Left forelimb (tissue), 1 donor: ENCODE measurements around the gene DMAP1.
A peak's percentile ranks its signal among the peaks of the same experiment; 100 is the strongest.
"Not testable (repeated sequence)": the region's sequence is repeated elsewhere in the genome, so short reads cannot be mapped to it uniquely, and the experiment has no call there.

Source experiments
- DNase-seq: peaks from one replicate; pipeline ENCODE4 v3.0.0-alpha.2; 2018; ENCODE audit warnings: low spot score

DMAP1 gene

GRCh38 chr1:44213222-44214112 is at the start of gene DMAP1:
TSS of gene DMAP1 (plus strand) at chr1:44213471. CDS start at chr1:44213754, 283 bp downstream.
- peak; percentile 92 for DNase-seq

GRCh38 chr1:44168520-44169098 is 44.7 kb upstream of the DMAP1 start:
- DNase-seq: no peak

DNA sequence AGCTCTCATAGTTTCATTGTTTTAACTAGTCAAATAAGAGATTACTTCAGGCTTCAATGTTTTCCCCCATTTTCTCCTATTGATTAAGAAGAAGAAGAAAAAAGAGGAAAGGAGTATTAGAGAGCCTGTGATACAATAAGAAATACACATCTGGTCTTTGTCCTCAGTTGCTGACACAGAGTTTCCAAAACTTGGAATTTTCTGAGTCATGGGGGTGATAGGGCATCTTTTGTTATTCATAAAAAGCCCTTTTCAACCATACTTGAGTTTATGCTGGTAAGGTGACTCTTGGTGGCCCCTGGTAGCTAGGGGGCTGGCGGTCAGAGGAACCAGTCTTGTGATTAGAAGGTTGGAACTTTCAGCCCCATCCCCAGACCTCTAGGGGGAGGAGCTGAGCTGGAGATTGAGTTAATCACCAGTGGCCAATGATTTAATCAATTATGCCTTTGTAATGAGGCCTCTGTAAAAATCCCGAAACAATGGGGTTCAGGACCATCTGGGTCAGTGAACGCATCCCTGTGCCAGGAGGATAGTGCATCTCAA is 42.9 kb upstream of the DMAP1 start:
- no peak for DNase-seq

- no peak for DNase-seq
Observed at GRCh38 chr1:44174630-44175029, 38.6 kb upstream of the DMAP1 start.

- DNase-seq: no peak
Observed at GRCh38 chr1:44200336-44200735, 12.9 kb upstream of the DMAP1 start.

GRCh38 chr1:44206545-44206944 is 6.7 kb upstream of the DMAP1 start:
- not testable (repeated sequence) for DNase-seq

- DNase-seq: no peak
Observed at GRCh38 chr1:44208226-44208625, 5.0 kb upstream of the DMAP1 start.

DNA sequence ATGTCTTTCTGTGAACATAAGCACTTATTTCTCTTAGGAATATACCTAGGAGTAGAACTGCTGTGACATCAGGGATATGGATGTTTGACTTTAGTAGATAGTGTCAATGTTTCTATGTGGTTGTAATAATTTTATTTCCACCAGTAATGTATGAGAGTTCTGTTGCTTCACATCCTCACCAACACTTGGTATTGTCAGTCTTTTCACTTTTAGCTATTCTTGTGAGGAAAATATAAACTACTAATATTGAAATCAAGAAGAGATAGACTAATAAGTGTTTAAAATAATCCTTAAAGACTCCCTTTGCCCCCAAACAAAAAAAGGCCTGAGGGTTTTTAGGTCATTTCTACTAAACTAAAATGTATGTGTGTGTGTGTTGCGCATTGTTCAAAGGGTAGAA is 2.7 kb upstream of the DMAP1 start:
- no peak for DNase-seq

- DNase-seq: no peak
Observed at GRCh38 chr1:44212355-44213221, 683 bp upstream of the DMAP1 start.

GRCh38 chr1:44217809-44218410 is 4.6 kb downstream of the DMAP1 start:
- peak; percentile 75 for DNase-seq

GRCh38 chr1:44218503-44219300 is 5.4 kb downstream of the DMAP1 start:
- no peak for DNase-seq

GRCh38 chr1:44219301-44219626 is 6.0 kb downstream of the DMAP1 start:
- no peak for DNase-seq

DNA sequence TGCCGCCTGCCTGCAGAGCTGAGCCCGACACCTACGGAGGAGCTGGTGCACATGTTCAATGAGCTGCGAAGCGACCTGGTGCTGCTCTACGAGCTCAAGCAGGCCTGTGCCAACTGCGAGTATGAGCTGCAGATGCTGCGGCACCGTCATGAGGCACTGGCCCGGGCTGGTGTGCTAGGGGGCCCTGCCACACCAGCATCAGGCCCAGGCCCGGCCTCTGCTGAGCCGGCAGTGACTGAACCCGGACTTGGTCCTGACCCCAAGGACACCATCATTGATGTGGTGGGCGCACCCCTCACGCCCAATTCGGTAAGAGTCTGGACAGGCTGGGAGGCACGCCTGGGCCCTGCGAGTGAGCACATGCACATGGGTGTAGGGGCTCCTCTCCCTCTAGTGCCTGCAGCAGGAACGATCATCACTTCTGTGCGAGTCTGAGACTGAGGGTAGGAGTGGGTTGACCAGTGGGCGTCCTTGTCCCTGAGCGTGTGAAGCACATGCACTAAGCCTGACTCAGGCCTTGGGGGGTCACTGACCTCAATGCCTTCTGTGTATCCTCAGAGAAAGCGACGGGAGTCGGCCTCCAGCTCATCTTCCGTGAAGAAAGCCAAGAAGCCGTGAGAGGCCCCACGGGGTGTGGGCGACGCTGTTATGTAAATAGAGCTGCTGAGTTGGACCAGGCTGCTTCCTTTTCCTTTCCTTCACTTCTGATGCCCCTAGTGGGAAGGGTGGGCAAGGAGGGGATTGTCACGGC is 6.9 kb downstream of the DMAP1 start:
- DNase-seq: no peak

GRCh38 chr1:44220755-44221154 is 7.5 kb downstream of the DMAP1 start:
- no peak for DNase-seq

GRCh38 chr1:44221769-44222168 is 8.5 kb downstream of the DMAP1 start:
- no peak for DNase-seq

DNA sequence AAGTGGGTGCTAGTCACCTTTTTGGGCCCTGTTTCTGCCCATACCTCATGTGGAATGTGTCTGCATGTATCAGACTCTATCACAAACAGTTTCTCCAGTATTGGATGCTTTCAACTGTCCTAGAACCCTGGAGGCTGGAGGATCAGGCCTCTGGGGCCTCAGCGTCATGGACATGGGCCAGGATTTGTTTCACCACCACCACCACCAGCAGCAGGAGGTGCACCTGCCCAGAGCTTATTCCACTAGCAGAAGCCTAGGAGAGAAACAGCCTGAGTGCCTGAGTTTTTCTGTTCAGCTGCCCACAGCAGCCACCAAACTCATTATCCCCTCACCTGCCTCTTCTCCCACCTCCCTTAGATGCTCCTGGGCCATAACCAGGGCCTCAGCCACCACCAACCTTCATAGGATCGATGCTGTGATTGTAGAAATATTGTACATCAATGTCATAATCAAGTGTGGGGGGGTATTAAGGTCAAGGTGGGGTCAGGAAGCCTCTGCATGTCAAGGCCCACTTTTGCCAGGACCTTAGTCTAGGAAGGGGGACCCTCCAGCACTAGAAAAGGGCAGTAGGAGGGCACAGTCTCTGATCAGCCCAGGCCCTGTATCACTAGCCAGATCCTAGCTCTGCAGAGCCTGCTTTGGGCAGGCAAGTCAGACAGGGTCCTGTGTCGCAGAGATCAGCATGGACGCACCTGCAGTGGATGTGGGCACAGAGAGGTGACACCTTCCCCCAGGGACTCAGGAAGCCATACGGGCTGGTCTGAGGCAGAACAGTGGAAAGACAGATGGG is 9.3 kb downstream of the DMAP1 start:
- no peak for DNase-seq

DNA sequence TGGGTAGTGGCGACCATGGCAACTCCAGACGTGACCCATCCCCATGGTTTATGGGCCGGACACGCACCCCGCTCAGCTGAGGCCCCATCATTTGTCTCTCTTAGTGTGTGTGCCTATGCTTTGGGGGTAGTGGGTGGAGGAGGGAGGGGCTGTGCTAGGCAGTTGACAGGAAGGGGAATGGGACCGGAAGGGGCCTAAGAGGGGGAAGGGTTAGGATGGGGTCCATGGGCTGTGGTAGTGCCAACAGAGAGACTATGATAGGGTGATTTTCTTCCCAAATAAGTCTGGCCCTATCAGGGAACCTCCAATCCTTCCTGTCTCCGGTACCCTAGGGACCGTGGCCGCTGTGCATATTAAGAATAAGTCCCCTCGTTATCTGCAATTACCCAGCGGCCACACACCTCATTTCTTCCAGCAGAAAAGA is 9.9 kb downstream of the DMAP1 start:
- DNase-seq: no peak

- no peak for DNase-seq
Observed at GRCh38 chr1:44225761-44226160, 12.5 kb downstream of the DMAP1 start.

- no peak for DNase-seq
Observed at GRCh38 chr1:44227211-44227610, 13.9 kb downstream of the DMAP1 start.

GRCh38 chr1:44228218-44228617 is 14.9 kb downstream of the DMAP1 start:
- no peak for DNase-seq
